Measurements from ENCODE around the gene MORN1.
"Not testable (repeated sequence)": the region's sequence is repeated elsewhere in the genome, so short reads cannot be mapped to it uniquely, and the experiment has no call there.

MORN1 gene

GRCh38 chr1:2334883-2335534 lies 56.3 kb downstream of the MORN1 start:
- no peak for DNase-seq

- DNase-seq: no peak
These were observed 57.0 kb downstream of the MORN1 start for GRCh38 chr1:2334366-2334765.

GRCh38 chr1:2331580-2331979 lies 59.8 kb downstream of the MORN1 start:
- not testable (repeated sequence) for DNase-seq

GRCh38 chr1:2331200-2331544 lies 60.2 kb downstream of the MORN1 start:
- DNase-seq: no peak

GRCh38 chr1:2330519-2331199 lies 60.7 kb downstream of the MORN1 start:
- DNase-seq: no peak

- no peak for DNase-seq
These were observed 61.3 kb downstream of the MORN1 start for GRCh38 chr1:2330035-2330434.

GRCh38 chr1:2328676-2329455 lies 62.5 kb downstream of the MORN1 start:
- DNase-seq: no peak

GRCh38 chr1:2327841-2328240 lies 63.5 kb downstream of the MORN1 start:
- no peak for DNase-seq

GRCh38 chr1:2327162-2327561 lies 64.2 kb downstream of the MORN1 start:
- DNase-seq: not testable (repeated sequence)

- DNase-seq: no peak
These were observed 64.8 kb downstream of the MORN1 start for GRCh38 chr1:2326524-2326923.

- DNase-seq: no peak
These were observed 66.6 kb downstream of the MORN1 start for GRCh38 chr1:2324553-2325366.

- no peak for DNase-seq
These were observed 67.8 kb downstream of the MORN1 start for GRCh38 chr1:2323451-2323974.

- DNase-seq: no peak
These were observed 68.7 kb downstream of the MORN1 start for GRCh38 chr1:2322581-2323211.

GRCh38 chr1:2322065-2322571 lies 69.2 kb downstream of the MORN1 start:
- DNase-seq: no peak

- DNase-seq: no peak
These were observed 70.3 kb downstream of the MORN1 start for GRCh38 chr1:2320760-2321667.

- no peak for DNase-seq
These were observed 71.3 kb downstream of the MORN1 start for GRCh38 chr1:2320006-2320405.

GRCh38 chr1:2319291-2319690 lies 72.1 kb downstream of the MORN1 start:
- no peak for DNase-seq

- no peak for DNase-seq
These were observed 72.8 kb downstream of the MORN1 start for GRCh38 chr1:2318314-2319278.

GRCh38 chr1:2317230-2318065 lies 73.9 kb downstream of the MORN1 start:
- DNase-seq: no peak

All from NK-92 treated with Interleukin-12 subunit alpha and Interleukin-12 subunit beta, amount 100 ng/mL, for 24 hours (cell line).